MM.1S (cell line): ENCODE measurements around the gene GALNT12.

Experiments
- DNase-seq: peaks from one replicate; pipeline ENCODE4 v3.0.0-alpha.2; 2015
- H2AFZ ChIP-seq: fragments of 300-600 bp; sonication (generic); 2 replicates; pipeline ENCODE4 v1.6.0; 2016; ENCODE audit warnings: antibody characterized with exemption, low read length
- H3F3A ChIP-seq: fragments of 300-600 bp; sonication (generic); 2 replicates; pipeline ENCODE4 v1.6.1; 2016; ENCODE audit warnings: mild to moderate bottlenecking, antibody characterized with exemption, low read length, moderate library complexity, mixed read lengths; ENCODE audit not compliant: insufficient read depth
- H3K27ac ChIP-seq: fragments of 300-600 bp; sonication (generic); 2 replicates; pipeline ENCODE4 v1.5.1; 2016; ENCODE audit warnings: mild to moderate bottlenecking, low read length
- H3K27me3 ChIP-seq: fragments of 300-600 bp; sonication (generic); replicated peaks from 2 replicates; pipeline ENCODE4 v1.6.0; 2016; ENCODE audit warnings: low read length; ENCODE audit not compliant: insufficient read depth
- H3K36me3 ChIP-seq: fragments of 300-600 bp; sonication (generic); replicated peaks from 2 replicates; pipeline ENCODE4 v1.6.1; 2016; ENCODE audit warnings: mild to moderate bottlenecking, low read length, mixed read lengths; ENCODE audit not compliant: insufficient read depth
- H3K4me1 ChIP-seq: fragments of 300-600 bp; sonication (generic); 2 replicates; pipeline ENCODE4 v1.6.1; 2016; ENCODE audit warnings: low read length, mixed read lengths
- H3K4me2 ChIP-seq: fragments of 300-600 bp; sonication (generic); 2 replicates; pipeline ENCODE4 v1.6.0; 2016; ENCODE audit warnings: low read depth, low read length
- H3K4me3 ChIP-seq: fragments of 300-600 bp; sonication (generic); 2 replicates; pipeline ENCODE4 v1.5.1; 2016; ENCODE audit warnings: low read length, mixed read lengths
- H3K79me2 ChIP-seq: fragments of 300-600 bp; sonication (generic); 2 replicates; pipeline ENCODE4 v1.6.1; 2016; ENCODE audit warnings: mixed run types, low read length, mixed read lengths
- H3K9ac ChIP-seq: fragments of 300-600 bp; sonication (generic); 2 replicates; pipeline ENCODE4 v1.6.1; 2016; ENCODE audit warnings: low read length, mixed read lengths
- H3K9me2 ChIP-seq: fragments of 300-600 bp; sonication (generic); replicated peaks from 2 replicates; pipeline ENCODE4 v1.6.1; 2016; ENCODE audit warnings: mild to moderate bottlenecking, low read length, mixed read lengths; ENCODE audit not compliant: insufficient read depth
- H3K9me3 ChIP-seq: fragments of 300-600 bp; sonication (generic); replicated peaks from 2 replicates; pipeline ENCODE4 v1.6.1; 2016; ENCODE audit warnings: mild to moderate bottlenecking, low read length, mixed read lengths; ENCODE audit not compliant: insufficient read depth
- H4K20me1 ChIP-seq: fragments of 300-600 bp; sonication (generic); 2 replicates; pipeline ENCODE4 v1.6.1; 2016; ENCODE audit warnings: mild to moderate bottlenecking, low read length, moderate library complexity, mixed read lengths; ENCODE audit not compliant: insufficient read depth
- EZH2 ChIP-seq: fragments of 300-600 bp; sonication (generic); optimal IDR thresholded peaks from 2 replicates; pipeline ENCODE3; 2017; ENCODE audit warnings: low read depth, mild to moderate bottlenecking, antibody characterized with exemption, low read length, mixed read lengths
- EZH2phosphoT487 ChIP-seq: fragments of 300-600 bp; sonication (generic); IDR thresholded peaks from 2 replicates; pipeline ENCODE4 v1.6.1; 2018; ENCODE audit warnings: antibody characterized with exemption, low read length
- TF ChIP-seq, protein P1 (sequence below): fragments of 300-600 bp; sonication (generic); IDR thresholded peaks from 2 replicates; pipeline ENCODE4 v1.5.1; 2016; ENCODE audit warnings: antibody characterized with exemption, low read length, mixed read lengths

GALNT12 gene

GRCh38 chr9:98854266-98854665 is 46.8 kb downstream of the GALNT12 start:
- no peak for TF ChIP-seq EZH2phosphoT487
- TF ChIP-seq EZH2: no peak
- Histone ChIP-seq H3K27ac (no peak overlapping the region), H3K4me2 (no peak overlapping the region), H4K20me1 (no peaks in the 10 kb centered on the region), H3K9me2 (no peaks in the 10 kb centered on the region), H3K9me3 (no peaks in the 10 kb centered on the region), H3K27me3 (no peaks in the 10 kb centered on the region), H3K4me3 (no peak overlapping the region), H2AFZ (no peak overlapping the region), H3K4me1 (no peaks in the 10 kb centered on the region), H3K79me2 (no peaks in the 10 kb centered on the region), H3K9ac (no peak overlapping the region), H3F3A (no peaks in the 10 kb centered on the region), H3K36me3 (no peaks in the 10 kb centered on the region)
- no peak for DNase-seq

- H3K9me3 ChIP-seq: no peaks in the 10 kb centered on the region
- H2AFZ ChIP-seq: no peak overlapping the region
- no peak overlapping the region for H3K4me2 ChIP-seq
- H3K9me2 ChIP-seq: no peaks in the 10 kb centered on the region
- H3K36me3 ChIP-seq: no peaks in the 10 kb centered on the region
- H3K9ac ChIP-seq: no peak overlapping the region
- no peak for DNase-seq
- no peak overlapping the region for H3K4me3 ChIP-seq
- no peak overlapping the region for H3K27ac ChIP-seq
- no peaks in the 10 kb centered on the region for H3F3A ChIP-seq
- TF ChIP-seq EZH2 (no peak), EZH2phosphoT487 (no peak)
- TF ChIP-seq, protein P1, sequence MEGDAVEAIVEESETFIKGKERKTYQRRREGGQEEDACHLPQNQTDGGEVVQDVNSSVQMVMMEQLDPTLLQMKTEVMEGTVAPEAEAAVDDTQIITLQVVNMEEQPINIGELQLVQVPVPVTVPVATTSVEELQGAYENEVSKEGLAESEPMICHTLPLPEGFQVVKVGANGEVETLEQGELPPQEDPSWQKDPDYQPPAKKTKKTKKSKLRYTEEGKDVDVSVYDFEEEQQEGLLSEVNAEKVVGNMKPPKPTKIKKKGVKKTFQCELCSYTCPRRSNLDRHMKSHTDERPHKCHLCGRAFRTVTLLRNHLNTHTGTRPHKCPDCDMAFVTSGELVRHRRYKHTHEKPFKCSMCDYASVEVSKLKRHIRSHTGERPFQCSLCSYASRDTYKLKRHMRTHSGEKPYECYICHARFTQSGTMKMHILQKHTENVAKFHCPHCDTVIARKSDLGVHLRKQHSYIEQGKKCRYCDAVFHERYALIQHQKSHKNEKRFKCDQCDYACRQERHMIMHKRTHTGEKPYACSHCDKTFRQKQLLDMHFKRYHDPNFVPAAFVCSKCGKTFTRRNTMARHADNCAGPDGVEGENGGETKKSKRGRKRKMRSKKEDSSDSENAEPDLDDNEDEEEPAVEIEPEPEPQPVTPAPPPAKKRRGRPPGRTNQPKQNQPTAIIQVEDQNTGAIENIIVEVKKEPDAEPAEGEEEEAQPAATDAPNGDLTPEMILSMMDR: no peak
- no peaks in the 10 kb centered on the region for H4K20me1 ChIP-seq
- no peaks in the 10 kb centered on the region for H3K4me1 ChIP-seq
- H3K27me3 ChIP-seq: no peaks in the 10 kb centered on the region
- H3K79me2 ChIP-seq: no peaks in the 10 kb centered on the region
Observed at GRCh38 chr9:98855592-98855991, 48.1 kb downstream of the GALNT12 start.

- H3K4me2 ChIP-seq: no peak overlapping the region
- H3K27me3 ChIP-seq: no peaks in the 10 kb centered on the region
- H3F3A ChIP-seq: no peaks in the 10 kb centered on the region
- TF ChIP-seq EZH2 (no peak), EZH2phosphoT487 (no peak)
- TF ChIP-seq, protein P1: no peak
- no peaks in the 10 kb centered on the region for H3K9me3 ChIP-seq
- H2AFZ ChIP-seq: no peak overlapping the region
- no peak overlapping the region for H3K27ac ChIP-seq
- H3K9me2 ChIP-seq: no peaks in the 10 kb centered on the region
- no peak overlapping the region for H3K4me3 ChIP-seq
- no peak overlapping the region for H3K9ac ChIP-seq
- H4K20me1 ChIP-seq: no peaks in the 10 kb centered on the region
- no peaks in the 10 kb centered on the region for H3K4me1 ChIP-seq
- H3K36me3 ChIP-seq: no peaks in the 10 kb centered on the region
- DNase-seq: no peak
- no peaks in the 10 kb centered on the region for H3K79me2 ChIP-seq
Observed at GRCh38 chr9:98856982-98857381, 49.5 kb downstream of the GALNT12 start.

GRCh38 chr9:98859941-98860340 is 52.5 kb downstream of the GALNT12 start:
- TF ChIP-seq EZH2: no peak
- TF ChIP-seq, protein P1: no peak
- no peak for TF ChIP-seq EZH2phosphoT487
- no peak overlapping the region for H2AFZ ChIP-seq
- no peaks in the 10 kb centered on the region for H3K36me3 ChIP-seq
- H3K9me3 ChIP-seq: no peaks in the 10 kb centered on the region
- no peaks in the 10 kb centered on the region for H3K79me2 ChIP-seq
- no peak overlapping the region for H3K27ac ChIP-seq
- no peaks in the 10 kb centered on the region for H4K20me1 ChIP-seq
- no peaks in the 10 kb centered on the region for H3F3A ChIP-seq
- no peaks in the 10 kb centered on the region for H3K4me1 ChIP-seq
- no peaks in the 10 kb centered on the region for H3K27me3 ChIP-seq
- H3K9ac ChIP-seq: no peak overlapping the region
- H3K4me3 ChIP-seq: no peak overlapping the region
- no peak for DNase-seq
- no peak overlapping the region for H3K4me2 ChIP-seq
- H3K9me2 ChIP-seq: no peaks in the 10 kb centered on the region
